GM21360 (cell line): ENCODE data around the gene RNF115.
"Not testable (repeated sequence)": the region's sequence is repeated elsewhere in the genome, so short reads cannot be mapped to it uniquely, and the experiment has no call there.

ENCODE experiments used
- ATAC-seq: cut with Tn5 transposase; IDR thresholded peaks from one replicate; pipeline ENCODE4 v1.9.1; 2021; ENCODE audit warnings: mild to moderate bottlenecking, moderate library complexity; ENCODE audit not compliant: unreplicated experiment

Gene RNF115

DNA sequence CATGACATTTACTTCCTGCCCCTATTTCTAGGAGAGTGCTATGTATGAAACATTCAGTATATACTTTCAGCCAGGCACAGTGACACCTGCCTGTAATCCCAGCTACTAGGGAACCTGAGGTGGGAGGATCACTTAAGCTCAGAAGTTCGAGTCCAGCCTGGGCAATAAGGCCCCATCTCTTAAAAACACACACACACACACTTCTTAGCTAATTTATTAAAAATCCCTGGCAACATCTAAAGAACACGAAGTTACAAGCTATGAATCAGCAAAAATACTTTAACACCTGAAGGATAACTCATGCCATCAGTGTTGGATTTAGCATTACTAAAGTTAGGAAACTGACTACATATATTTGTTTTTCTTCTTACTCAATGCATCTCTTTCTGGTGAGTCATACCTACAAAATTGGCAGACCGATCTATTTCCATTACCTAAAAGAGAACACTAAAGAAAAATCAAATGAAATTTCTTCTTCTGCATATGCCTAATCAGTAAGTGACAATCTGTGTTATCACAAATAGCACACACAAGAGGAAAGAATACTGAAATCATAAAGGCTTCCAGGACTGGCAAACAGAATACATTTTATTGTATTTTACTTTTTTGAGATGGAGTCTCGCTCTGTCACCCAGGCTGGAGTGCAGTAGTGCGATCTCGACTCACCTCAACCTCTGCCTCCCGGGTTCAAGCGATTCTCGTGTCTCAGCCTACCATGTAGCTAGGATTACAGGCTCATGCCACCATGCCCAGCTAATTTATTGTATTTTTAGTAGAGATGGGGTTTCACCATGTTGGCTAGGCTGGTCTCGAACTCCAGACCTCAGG, 41.4 kb downstream of the RNF115 start:
- no peak for ATAC-seq

DNA sequence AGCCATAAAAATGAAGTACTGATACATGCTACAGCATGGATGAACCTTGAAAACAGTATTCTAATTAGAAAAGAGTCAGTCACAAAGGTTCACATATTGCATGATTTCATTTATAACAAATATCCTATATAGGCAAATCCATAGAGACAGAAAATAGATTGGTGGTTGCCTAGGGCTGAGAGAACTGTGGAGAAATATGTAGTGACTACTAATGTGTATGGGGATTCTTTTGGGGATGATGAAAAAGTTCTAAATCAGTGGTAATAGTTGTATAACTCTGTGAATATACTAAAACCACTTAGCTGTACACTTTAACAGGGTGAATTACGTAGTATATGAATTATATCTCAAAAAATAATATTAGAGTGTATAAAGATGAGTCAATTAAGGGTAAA, 45.8 kb downstream of the RNF115 start:
- no peak for ATAC-seq

DNA sequence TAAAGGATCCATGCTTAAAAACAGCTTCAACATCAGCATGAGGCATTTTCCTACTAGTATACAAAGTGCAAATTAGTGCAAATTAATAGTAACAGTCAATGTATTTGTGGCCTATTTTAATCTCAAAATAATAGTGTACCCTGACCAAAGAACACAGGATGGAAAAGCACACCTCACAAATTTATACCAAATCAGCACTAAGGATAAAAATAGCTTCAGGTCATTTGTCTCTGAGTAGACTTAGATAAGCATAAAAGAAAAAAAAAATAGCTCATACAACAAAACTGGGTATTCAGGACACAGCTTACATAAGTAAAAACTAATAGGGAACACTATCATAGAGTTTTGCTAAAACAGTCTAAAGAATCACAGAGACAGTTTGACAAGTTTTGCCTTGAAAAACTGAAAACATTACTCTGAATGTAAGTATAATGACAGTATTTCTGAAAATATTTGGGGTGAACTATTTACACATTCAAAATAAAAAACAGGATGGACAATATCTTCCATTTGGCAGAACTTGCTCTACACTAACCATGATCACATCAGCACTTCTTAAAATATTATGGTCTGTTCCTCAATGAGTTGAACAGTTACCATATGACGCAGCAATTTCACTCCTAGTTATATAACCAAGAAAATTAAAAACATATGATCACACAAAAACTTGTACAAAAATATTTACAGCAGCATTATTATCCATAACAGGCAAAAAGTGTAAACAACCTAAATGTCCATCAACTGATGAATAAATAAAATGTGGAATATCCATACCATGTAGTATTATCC, 46.3 kb downstream of the RNF115 start:
- no peak for ATAC-seq

DNA sequence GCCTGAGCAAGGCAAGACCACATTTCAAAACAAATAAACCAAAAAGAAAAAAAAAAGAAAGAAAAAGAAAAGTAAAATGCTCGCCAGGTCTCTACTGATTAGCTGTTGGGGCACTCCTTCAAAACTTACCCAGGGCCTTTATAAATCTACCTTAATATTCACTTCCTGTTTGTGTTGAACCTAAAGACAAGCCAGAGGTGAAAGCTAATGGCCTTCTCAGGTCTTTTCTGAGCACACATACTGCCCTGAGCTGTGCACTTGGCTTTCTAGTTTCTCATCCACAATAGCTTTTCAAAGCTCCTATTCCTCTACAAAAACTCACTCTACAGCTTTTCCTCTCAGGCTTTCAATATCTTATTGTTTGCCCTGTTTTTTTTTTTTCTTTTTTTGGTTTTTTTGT, 50.5 kb downstream of the RNF115 start:
- ATAC-seq, result no peak

DNA sequence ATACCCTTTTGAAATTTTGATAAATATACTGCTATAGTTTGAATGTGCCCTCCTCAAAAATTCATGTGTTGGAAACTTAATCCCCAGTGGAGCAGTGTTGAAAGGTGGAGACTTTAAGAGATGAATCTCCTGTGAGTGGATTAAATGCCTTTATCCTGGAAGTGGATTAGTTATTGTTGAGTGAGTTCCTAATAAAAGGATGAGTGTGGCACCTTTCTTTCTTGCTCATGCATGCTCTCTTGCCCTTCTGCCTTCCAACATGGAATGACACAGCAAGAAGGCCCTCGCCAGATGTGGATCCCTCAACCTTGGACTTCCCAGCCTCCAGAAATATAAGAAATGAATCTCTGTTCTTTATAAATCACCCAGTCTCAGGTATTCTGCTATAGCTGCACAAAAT, 52.8 kb downstream of the RNF115 start:
- no peak for ATAC-seq

DNA sequence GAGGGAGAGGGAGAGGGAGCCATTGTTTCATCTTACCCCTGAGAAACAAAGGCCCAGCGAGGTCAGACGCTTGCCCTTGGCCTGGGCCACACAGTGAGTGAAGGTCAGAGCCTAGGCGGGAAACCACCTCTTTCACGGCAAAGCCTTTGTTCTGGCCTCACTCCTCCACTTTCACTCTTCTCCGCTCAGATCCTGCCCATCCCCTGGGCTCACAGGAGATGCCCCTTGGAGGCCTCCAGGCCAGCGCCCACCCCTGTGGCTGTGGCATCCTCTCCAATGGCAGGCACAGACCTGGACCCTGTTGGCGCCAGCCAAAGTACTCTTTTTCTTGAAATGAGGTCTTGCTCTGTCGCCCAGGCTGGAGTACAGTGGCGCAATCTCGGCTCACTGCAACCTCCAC, 55.9 kb downstream of the RNF115 start:
- not testable (repeated sequence) for ATAC-seq

DNA sequence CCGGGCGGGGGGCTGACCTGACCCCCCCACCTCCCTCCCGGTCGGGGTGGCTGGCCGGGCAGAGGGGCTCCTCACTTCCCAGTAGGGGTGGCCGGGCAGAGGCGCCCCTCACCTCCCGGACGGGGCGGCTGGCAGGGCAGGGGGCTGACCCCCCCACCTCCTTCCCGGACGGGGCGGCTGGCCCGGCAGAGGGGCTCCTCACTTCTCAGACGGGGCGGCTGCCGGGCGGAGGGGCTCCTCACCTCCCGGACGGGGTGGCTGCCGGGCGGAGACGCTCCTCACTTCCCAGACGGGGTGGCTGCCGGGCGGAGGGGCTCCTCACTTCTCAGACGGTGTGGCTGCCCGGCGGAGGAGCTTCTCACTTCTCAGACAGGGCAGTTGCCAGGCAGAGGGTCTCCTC, 57.0 kb downstream of the RNF115 start:
- not testable (repeated sequence) for ATAC-seq

DNA sequence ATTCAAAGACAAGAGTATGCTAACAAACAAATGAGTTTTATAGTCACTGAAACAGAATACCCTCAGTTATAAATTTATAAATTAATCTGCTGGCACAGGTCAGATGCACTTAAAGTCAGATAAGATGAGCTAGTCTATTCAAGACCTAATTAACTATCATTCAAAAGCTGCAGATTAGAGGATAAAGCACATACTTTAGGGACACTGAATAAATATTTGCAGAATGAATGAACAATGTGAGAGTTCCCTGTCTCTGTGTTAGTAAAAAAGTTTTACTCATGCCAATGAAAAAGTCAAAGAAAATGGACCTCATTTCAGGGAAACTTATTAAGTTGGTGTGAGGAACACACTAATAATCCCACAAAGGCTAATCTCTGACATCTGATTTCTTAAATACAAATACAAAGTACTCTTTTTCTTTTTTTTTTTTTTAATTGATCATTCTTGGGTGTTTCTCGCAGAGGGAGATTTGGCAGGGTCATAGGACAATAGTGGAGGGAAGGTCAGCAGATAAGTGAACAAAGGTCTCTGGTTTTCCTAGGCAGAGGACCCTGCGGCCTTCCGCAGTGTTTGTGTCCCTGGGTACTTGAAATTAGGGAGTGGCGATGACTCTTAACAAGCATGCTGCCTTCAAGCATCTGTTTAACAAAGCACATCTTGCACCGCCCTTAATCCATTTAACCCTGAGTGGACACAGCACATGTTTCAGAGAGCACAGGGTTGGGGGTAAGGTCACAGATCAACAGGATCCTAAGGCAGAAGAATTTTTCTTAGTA, 58.1 kb downstream of the RNF115 start:
- ATAC-seq, result not testable (repeated sequence)

DNA sequence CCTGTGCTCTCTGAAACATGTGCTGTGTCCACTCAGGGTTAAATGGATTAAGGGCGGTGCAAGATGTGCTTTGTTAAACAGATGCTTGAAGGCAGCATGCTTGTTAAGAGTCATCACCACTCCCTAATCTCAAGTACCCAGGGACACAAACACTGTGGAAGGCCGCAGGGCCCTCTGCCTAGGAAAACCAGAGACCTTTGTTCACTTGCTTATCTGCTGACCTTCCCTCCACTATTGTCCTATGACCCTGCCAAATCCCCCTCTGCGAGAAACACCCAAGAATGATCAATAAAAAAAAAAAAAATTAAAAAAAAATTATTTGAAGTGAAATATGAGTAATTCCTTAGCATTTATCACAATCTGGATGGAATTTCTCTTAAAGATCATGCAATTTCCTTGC, 58.8 kb downstream of the RNF115 start:
- ATAC-seq, result not testable (repeated sequence)

DNA sequence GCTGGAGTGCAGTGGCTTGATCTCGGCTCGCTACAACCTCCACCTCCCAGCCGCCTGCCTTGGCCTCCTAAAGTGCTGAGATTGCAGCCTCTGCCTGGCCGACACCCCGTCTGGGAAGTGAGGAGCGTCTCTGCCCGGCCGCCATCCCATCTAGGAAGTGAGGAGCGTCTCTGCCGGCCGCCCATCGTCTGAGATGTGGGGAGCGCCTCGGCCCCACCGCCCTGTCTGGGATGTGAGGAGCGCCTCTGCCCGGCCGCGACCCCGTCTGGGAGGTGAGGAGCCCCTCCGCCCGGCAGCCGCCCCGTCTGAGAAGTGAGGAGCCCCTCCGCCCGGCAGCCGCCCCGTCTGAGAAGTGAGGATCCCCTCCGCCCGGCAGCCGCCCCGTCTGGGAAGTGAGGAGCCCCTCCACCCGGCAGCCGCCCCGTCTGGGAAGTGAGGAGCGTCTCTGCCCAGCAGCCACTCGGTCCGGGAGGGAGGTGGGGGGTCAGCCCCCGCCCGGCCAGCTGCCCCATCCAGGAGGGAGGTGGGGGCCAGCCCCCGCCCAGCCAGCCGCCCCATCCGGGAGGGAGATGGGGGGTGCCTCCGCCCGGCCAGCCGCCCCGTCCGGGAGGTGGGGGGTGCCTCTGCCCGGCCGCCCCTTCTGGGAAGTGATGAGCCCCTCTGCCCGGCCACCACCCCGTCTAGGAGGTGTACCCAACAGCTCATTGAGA, 59.5 kb downstream of the RNF115 start:
- ATAC-seq, result not testable (repeated sequence)

DNA sequence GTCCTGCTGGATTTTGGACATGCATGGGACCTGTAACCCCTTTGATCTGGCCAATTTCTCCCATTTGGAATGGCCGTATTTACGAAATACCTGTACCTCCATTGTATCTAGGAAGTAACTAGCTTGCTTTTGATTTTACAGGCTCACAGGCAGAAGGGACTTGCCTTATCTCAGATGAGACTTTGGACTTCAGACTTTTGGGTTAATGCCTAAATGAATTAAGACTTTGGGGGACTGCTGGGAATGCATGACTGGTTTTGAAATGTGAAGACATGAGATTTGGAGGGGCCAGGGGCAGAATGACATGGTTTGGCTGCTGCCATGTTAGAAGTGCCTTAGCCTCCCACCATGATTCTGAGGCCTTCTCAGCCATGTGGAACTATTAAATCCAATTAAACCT, 61.9 kb downstream of the RNF115 start:
- not testable (repeated sequence) for ATAC-seq

DNA sequence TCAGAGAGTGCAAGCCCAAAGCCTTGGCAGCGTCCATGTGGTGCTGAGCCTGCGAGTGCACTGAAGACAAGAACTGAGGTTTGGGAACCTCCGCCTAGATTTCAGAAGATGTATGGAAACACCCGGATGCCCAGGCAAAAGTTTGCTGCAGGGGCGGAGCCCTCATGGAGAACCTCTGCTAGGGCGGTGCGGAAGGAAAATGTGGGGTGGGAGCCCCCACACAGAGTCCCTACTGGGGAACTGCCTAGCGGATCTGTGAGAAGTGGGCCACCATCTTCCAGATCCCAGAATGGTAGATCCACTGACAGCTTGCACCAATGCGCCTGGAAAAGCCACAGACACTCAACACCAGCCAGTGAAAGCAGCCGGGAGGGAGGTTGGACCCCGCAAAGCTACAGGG, 62.4 kb downstream of the RNF115 start:
- not testable (repeated sequence) for ATAC-seq

DNA sequence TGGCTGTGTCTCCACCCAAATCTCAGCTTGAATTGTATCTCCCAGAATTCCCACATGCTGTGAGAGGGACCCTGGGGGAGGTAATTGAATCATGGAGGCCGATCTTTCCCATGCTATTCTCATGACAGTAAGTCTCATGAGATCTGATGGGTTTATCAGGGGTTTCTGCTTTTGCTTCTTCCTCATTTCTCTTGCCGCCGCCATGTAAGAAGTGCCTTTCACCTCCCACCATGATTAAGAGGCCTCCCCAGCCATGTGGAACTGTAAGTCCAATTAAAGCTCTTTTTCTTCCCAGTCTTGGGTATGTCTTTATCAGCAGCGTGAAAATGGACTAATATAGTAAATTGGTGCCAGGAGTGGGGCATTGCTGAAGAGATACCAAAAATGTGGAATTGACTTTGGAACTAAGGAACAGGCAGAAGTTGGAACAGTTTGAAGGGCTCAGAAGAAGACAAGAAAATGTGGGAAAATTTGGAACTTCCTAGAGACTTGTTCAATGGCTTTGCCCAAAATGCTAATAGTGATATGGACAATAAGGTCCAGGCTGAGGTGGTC, 63.4 kb downstream of the RNF115 start:
- not testable (repeated sequence) for ATAC-seq

DNA sequence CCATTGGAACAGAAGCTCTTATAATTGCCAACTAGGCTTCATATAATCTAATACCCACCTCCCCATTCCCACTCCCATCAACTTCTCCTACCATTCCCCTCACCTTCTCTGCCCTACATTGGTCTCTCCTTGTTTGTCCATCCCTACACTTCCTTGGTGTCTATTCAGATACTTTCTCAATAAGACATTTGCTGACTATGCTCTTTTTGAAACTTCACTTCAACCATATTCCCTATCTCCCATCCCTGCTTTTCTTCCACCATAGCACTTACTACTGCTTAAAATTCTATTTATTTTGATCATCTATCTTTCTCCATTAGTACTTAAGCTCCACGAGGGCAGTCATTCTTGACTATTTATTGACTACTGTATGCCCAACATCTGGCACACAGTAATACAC, 64.2 kb downstream of the RNF115 start:
- no peak for ATAC-seq

DNA sequence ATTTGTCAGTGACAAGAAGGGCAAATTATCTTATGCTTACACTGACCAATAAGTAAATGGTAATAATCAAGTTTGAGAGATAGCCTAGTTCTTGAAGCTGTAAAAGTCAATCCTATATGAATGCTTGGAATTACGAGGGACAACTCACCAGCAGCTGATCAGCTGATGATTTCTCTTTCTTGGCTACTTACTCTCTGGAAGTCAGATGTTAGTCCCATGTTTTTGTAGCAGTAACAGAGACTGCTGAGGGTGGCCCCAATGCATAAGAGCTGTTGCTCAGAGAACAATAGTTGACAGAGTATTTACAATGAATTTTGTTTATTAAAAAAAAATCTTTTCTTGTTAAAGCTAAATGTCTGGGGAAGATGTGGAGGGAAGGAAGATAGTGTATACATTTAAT, 65.3 kb downstream of the RNF115 start:
- no peak for ATAC-seq

DNA sequence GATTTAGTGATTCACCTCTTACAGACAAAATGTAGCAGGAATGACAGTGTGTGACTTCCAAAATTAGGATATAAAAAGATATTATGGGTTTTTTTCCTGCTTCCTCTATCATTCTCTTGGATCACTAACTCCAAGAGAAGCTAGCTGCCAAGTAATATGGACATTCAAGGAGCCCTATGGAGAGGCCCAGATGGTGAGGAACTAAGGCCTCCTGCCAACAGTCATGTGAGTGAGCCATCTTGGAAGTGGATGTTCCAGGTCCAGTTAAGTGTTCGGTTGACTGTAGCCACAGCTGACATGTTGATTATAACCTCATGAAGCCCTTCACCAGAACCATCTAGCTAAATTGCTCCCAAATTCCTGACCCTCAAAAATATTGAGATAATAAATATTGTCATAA, 65.8 kb downstream of the RNF115 start:
- ATAC-seq, result no peak

DNA sequence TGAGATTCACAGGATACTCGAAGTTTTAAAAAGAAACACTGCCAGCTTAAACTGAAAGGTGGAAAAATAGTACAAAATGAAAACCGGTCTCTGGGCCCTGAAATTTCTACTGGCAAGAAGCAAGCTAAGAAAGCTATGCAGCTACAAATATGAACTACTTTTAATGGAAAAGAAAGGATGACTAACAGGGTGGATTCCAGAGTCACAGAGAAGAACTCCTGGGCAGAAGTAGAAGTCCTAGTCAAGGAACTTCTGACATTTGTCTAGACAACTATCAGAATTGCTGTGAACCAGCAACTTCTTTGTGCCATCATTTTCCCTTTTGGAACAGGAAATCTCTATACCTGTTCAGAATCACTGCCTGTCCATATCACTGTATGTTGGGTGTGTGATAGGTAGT, 66.5 kb downstream of the RNF115 start:
- no peak for ATAC-seq

DNA sequence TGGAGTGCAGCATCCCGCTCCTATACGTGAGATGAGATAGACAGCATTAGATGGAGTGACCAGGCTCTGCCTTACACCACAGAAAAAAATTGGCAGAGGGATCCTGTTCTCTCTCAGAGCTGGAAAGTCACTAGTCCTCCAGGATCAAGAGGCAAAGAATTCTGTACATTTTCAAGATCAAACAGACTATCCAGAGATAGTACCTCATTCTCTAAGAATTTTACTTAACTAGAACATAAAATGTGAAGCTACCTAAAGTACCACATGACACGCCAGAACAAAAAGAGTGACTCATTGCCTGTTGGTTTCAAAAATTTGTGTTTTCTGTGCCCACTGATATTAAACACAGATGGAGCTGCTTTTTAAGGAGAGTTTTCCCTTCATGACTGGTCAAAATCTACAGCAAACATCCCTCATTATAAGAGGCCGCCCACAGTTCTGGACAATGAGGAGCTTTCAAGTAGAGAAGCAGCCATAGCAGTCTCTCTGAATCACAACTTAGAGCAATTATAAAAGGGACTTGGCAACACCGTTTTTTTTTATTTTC, 72.3 kb downstream of the RNF115 start:
- no peak for ATAC-seq

DNA sequence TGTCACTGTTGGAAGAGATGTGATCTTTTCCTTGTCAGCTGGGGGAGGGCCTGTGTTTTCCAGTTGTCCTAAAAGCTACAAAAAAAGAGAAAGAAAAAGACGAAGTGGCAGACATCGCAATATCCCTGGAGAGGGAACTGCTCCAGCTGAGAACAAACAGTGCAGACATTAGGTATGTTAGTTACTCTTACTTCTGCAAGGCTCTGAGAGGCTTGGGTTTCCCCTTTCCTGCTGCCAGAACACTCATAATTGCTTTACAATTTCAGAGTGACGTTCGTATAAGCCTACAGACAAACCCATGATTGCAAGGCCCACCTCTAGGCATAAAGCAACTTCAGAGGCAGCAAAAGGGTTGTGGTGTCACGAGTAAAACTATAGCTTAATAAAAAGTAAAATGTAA, 73.5 kb downstream of the RNF115 start:
- no peak for ATAC-seq
